ENCODE measurements around the gene ARF4.

DNA sequence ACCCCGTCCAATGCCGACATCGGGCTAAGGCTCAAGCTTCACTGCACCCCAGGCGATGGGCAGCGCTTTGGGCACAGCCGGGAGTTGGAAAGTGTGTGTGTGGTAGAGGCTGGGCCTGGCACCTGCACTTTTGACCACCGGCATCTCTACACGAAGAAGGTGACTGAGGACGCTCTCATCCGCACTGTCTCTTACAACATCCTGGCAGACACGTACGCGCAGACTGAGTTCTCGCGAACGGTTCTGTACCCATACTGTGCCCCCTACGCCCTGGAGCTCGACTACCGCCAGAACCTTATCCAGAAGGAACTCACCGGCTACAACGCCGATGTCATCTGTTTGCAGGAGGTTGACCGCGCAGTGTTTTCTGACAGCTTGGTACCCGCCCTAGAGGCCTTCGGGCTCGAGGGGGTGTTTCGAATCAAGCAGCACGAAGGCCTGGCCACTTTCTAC lies 40.0 kb downstream of the ARF4 start:
- TF ChIP-seq EZH2 (IDR thresholded peaks at IDR 0.05) (no peak), POLR2AphosphoS5 (IDR thresholded peaks at IDR 0.05; ENCODE audit: borderline replicate concordance, low read depth, low read length) (no peak)

Data from SK-N-MC (cell line).